Spleen (tissue), 7 donors: ENCODE data around the gene ACBD6.

Experiments
- CTCF ChIP-seq, 11 experiments: fragments of 200-600 bp in 7 of 11; fragments of 450-650 bp in 4 of 11; sonication (generic) in 4 of 11; IDR thresholded peaks in 8 of 11; conservative IDR thresholded peaks in 3 of 11; 1 replicate in 7 of 11; 2 replicates in 4 of 11; pipeline versions ENCODE4 v1.4.0 to v1.8.0; 2016 to 2021; ENCODE audit warnings: antibody characterized with exemption in 11 of 11, inconsistent platforms in 4 of 11, mild to moderate bottlenecking in 1 of 11
- POLR2AphosphoS5 ChIP-seq, 3 donors: sonication (generic); formaldehyde crosslinking; IDR thresholded peaks; one replicate each; pipeline ENCODE4 v1.5.1; 2017; ENCODE audit warnings: antibody characterized with exemption in 3 of 3
- donor health status: DM: no; HTN: no; CAD: no; lungs with moderate emphysema.
- donor health status: DM: no; HTN: no; CAD: no.
- donor health status: DM: no; HTN: no; CAD: no.

GRCh38 chr1:180462102-180462501 is 40.3 kb downstream of the ACBD6 start:
- TF ChIP-seq CTCF (IDR thresholded peaks at IDR 0.05 in 8 of 11, conservative IDR thresholded peaks at IDR 0.05 in 3 of 11) (no peak), POLR2AphosphoS5 (IDR thresholded peaks at IDR 0.05) (no peak)
